Measurements from ENCODE around the gene CYP27B1.

The CYP27B1 gene

DNA sequence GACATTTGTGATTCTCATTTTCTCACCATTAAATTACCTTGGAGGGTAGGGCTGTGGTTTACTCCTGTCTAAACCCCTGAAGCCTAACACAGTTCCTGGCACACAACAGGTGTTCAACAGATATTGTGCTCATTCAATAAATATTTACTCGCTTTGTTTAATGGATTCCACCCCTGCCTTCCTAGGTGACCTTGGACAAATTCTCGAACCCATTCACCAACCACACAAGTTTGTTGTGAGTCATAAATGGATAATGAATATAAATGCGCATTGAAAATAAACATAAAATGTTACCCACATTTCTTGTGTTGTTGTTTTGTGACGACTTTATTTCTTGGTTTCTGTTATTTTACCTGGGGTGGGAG, 15.3 kb upstream of the CYP27B1 start:
- H3K27ac Mint-ChIP-seq, result no peak overlapping the region
- peaks cover 13% of the 10 kb centered on the region for H3K4me1 Mint-ChIP-seq
- TF ChIP-seq, protein P1, sequence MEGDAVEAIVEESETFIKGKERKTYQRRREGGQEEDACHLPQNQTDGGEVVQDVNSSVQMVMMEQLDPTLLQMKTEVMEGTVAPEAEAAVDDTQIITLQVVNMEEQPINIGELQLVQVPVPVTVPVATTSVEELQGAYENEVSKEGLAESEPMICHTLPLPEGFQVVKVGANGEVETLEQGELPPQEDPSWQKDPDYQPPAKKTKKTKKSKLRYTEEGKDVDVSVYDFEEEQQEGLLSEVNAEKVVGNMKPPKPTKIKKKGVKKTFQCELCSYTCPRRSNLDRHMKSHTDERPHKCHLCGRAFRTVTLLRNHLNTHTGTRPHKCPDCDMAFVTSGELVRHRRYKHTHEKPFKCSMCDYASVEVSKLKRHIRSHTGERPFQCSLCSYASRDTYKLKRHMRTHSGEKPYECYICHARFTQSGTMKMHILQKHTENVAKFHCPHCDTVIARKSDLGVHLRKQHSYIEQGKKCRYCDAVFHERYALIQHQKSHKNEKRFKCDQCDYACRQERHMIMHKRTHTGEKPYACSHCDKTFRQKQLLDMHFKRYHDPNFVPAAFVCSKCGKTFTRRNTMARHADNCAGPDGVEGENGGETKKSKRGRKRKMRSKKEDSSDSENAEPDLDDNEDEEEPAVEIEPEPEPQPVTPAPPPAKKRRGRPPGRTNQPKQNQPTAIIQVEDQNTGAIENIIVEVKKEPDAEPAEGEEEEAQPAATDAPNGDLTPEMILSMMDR (IDR thresholded peaks at IDR 0.05), result no peak
- H3K36me3 Mint-ChIP-seq (ENCODE audit: low read depth), result peaks cover 24% of the 10 kb centered on the region
- no peaks in the 10 kb centered on the region for H3K9me3 Mint-ChIP-seq
- no peak for DNase-seq
- H3K27me3 Mint-ChIP-seq (ENCODE audit: low read depth, poor library complexity), result peaks cover 12% of the 10 kb centered on the region
- peak overlapping the region; percentile 99 for H3K4me3 Mint-ChIP-seq

DNA sequence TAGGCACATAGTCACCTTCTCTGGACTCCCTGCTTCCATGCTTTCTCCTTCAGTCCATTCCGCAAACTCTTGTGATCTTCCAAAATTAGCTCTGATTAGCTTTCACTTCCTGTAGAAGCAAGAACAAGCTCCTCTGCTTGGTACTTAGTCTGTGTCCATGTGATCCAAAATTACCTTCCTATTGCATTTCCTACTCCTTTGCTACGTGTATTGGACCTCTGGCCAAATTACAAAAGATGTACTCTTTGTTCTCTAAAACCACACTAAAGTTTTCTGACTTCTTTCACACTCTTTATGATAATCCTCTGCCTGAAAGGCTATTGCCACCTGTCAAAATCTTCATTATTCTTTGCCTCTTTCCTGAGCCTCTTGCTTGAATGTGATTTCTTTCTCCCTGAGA, 14.9 kb upstream of the CYP27B1 start:
- DNase-seq, result no peak
- Mint-ChIP-seq H3K4me3 (no peak overlapping the region), H3K36me3 (ENCODE audit: low read depth) (peaks cover 24% of the 10 kb centered on the region), H3K27me3 (ENCODE audit: low read depth, poor library complexity) (peaks cover 12% of the 10 kb centered on the region), H3K4me1 (peaks cover 13% of the 10 kb centered on the region), H3K27ac (no peak overlapping the region), H3K9me3 (no peaks in the 10 kb centered on the region)
- TF ChIP-seq, protein P1 (IDR thresholded peaks at IDR 0.05), result no peak

DNA sequence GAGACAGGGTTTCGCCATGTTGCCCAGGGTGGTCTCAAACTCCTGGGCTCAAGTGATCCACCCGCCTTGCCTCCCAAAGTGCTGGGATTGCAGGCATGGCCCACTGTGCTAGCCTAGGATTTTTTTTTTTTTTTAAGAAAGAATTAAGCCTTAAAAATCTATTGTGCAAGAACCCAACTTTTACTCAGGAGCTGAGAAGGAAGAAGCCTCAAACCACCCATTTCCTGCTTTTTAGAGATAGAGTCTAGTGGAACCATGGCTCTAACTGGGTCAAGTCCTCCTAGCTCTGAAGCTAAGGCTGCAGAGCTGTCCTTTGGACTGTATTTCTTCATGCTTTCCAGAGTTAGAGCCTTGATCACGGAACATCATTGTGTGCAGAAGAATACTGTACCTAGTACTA, 14.4 kb upstream of the CYP27B1 start:
- no peak for DNase-seq
- Mint-ChIP-seq H3K36me3 (ENCODE audit: low read depth) (peaks cover 19% of the 10 kb centered on the region), H3K4me1 (peaks cover 13% of the 10 kb centered on the region), H3K27me3 (ENCODE audit: low read depth, poor library complexity) (peaks cover 12% of the 10 kb centered on the region), H3K27ac (no peak overlapping the region), H3K4me3 (no peak overlapping the region), H3K9me3 (no peaks in the 10 kb centered on the region)
- TF ChIP-seq, protein P1 (IDR thresholded peaks at IDR 0.05), result no peak

DNA sequence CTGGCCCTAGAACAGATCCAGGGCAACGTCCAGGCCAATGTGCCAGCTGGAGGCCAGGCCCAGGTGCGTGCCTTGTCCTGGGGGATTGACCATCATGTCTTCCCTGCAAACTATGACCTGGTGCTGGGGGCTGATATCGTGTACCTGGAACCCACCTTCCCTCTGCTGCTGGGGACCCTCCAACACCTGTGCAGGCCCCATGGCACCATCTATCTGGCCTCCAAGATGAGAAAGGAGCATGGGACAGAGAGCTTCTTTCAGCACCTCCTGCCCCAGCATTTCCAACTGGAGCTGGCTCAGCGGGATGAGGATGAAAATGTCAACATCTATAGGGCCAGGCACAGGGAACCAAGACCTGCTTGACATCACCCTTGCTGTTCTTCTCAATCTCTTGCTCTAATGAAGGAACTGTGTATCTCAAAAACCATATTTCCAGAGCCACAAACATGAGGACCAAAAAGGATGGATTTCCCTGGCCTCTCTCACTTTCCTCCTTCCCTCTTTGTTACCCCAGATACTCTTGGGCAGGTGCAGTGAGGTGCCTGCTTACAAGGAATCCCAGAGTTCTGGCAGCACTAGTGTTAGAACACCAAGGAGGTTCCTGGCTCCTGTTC, 13.5 kb upstream of the CYP27B1 start:
- no peaks in the 10 kb centered on the region for H3K9me3 Mint-ChIP-seq
- peaks cover 15% of the 10 kb centered on the region for H3K27me3 Mint-ChIP-seq (ENCODE audit: low read depth, poor library complexity)
- H3K4me1 Mint-ChIP-seq, result peaks cover 13% of the 10 kb centered on the region
- H3K4me3 Mint-ChIP-seq, result no peak overlapping the region
- DNase-seq, result no peak
- no peak overlapping the region for H3K27ac Mint-ChIP-seq
- H3K36me3 Mint-ChIP-seq (ENCODE audit: low read depth), result peaks cover 22% of the 10 kb centered on the region
- TF ChIP-seq, protein P1 (IDR thresholded peaks at IDR 0.05), result no peak

DNA sequence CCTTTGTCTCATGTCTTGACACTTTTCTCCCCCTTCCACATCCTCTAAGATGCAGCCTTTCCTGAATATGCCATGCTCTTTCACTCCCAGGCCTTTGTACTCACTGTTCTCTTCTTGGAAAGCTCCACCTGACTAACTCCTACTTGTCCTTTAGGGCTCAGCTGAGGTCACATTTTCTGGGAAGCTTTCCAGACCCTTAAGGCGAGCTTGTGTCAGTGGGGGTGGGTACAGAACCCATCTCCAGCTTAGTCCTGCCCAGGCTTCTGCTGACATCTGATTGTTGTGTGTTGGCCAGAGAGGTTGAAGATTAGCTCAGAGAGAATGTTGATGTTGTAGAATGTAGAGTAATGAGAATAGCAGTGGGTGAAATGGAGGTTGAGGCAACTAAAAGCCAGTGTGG, 12.9 kb upstream of the CYP27B1 start:
- peaks cover 22% of the 10 kb centered on the region for H3K36me3 Mint-ChIP-seq (ENCODE audit: low read depth)
- DNase-seq, result no peak
- no peak overlapping the region for H3K27ac Mint-ChIP-seq
- H3K27me3 Mint-ChIP-seq (ENCODE audit: low read depth, poor library complexity), result peaks cover 15% of the 10 kb centered on the region
- peaks cover 13% of the 10 kb centered on the region for H3K4me1 Mint-ChIP-seq
- no peak overlapping the region for H3K4me3 Mint-ChIP-seq
- TF ChIP-seq, protein P1 (IDR thresholded peaks at IDR 0.05), result no peak
- no peaks in the 10 kb centered on the region for H3K9me3 Mint-ChIP-seq

DNA sequence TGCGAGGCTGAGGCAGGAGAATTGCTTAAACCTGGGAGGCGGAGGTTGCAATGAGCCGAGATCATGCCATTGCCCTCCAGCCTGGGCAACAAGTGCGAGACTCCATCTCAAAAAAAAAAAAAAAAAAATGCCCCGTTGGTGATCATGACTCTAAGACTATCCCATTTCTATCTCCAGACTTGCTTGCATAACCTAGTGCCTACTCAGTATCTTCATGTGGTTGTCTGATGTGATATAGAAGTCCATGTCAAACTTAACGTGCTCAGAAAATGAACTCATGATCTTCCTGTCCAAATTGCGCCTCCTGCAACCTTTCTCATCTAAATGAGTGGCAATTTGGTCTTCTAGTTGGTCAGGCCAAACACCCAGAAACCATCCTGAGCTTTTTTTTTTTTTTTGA, 11.0 kb upstream of the CYP27B1 start:
- TF ChIP-seq, protein P1 (IDR thresholded peaks at IDR 0.05), result no peak
- no peak for DNase-seq
- peaks cover 17% of the 10 kb centered on the region for H3K36me3 Mint-ChIP-seq (ENCODE audit: low read depth)
- peaks cover 17% of the 10 kb centered on the region for H3K27me3 Mint-ChIP-seq (ENCODE audit: low read depth, poor library complexity)
- H3K9me3 Mint-ChIP-seq, result no peaks in the 10 kb centered on the region
- no peak overlapping the region for H3K27ac Mint-ChIP-seq
- H3K4me3 Mint-ChIP-seq, result no peak overlapping the region
- peaks cover 6% of the 10 kb centered on the region for H3K4me1 Mint-ChIP-seq
